Loucy (cell line): Measurements from ENCODE around the gene SPDYE16.
"Not testable (repeated sequence)": the region's sequence is repeated elsewhere in the genome, so short reads cannot be mapped to it uniquely, and the experiment has no call there.

Experiments
- CTCF ChIP-seq: fragments of 200-600 bp; sonication (generic); conservative IDR thresholded peaks from 2 replicates; pipeline ENCODE4 v1.5.1; 2014; ENCODE audit warnings: mild to moderate bottlenecking, antibody characterized with exemption, low read length
- EZH2phosphoT487 ChIP-seq: fragments of 200-600 bp; IDR thresholded peaks from 2 replicates; pipeline ENCODE4 v1.6.1; 2018; ENCODE audit warnings: antibody characterized with exemption, mild to moderate bottlenecking, moderate library complexity, borderline replicate concordance

GRCh38 chr7:76583636-76584281 is 40.7 kb upstream of the SPDYE16 start:
- TF ChIP-seq CTCF, EZH2phosphoT487: not testable (repeated sequence)
